ENCODE measurements around the gene SORL1. TPM values are rescaled to one million over a fixed set of nuclear protein-coding genes. Genes with fewer than 3 reads are reported as not detected.

The SORL1 gene
- total and polyA plus RNA-seq, 2 of the 13 experiments (the other 11 are each of a cell fraction or from before 2014, with no cell fraction given): 21.3 to 148 TPM

DNA sequence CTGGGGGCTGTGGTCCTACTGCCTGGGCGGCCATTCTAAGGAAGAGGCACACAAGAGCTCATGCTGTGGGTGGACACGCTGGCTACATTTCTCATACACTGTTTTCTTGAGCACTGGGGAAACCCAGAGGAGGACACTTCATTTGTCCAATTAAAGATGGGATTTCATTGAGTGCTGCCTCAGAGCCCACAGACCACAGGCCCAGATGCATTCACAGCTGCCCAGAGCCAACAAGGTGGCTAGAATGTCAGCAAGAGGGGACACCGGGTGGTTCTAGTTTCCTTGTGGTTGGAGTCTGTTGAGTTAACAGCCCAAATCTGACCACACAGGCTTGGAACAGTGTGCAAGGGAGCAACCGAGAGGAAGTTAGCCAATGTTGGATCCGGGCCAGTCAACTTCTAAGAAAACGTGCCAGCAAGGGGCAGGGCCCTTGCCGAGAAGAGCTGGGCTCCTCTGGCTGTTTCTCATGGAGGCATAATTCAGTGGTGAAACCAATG is 35.0 kb upstream of the SORL1 start:
- H3K9ac ChIP-seq (ENCODE audit: insufficient read depth, low read depth, low read length): no peak overlapping the region
- no peaks in the 10 kb centered on the region for H3K9me3 ChIP-seq (ENCODE audit: low read length)
- no peaks in the 10 kb centered on the region for H4K20me1 ChIP-seq (ENCODE audit: insufficient read depth, low read length)
- no peak overlapping the region for H2AFZ ChIP-seq (ENCODE audit: low read length)
- WGBS (ENCODE audit: low lambda C conversion rate): 54% methylated on average over 2 of the region's 7 CpGs
- TF ChIP-seq, protein P1, sequence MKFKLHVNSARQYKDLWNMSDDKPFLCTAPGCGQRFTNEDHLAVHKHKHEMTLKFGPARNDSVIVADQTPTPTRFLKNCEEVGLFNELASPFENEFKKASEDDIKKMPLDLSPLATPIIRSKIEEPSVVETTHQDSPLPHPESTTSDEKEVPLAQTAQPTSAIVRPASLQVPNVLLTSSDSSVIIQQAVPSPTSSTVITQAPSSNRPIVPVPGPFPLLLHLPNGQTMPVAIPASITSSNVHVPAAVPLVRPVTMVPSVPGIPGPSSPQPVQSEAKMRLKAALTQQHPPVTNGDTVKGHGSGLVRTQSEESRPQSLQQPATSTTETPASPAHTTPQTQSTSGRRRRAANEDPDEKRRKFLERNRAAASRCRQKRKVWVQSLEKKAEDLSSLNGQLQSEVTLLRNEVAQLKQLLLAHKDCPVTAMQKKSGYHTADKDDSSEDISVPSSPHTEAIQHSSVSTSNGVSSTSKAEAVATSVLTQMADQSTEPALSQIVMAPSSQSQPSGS (CRISPR knock-in tag; IDR thresholded peaks at IDR 0.05): no peak
- TF ChIP-seq ZNF746 (CRISPR knock-in tag; IDR thresholded peaks at IDR 0.05): no peak
- TF ChIP-seq NCOA5 (CRISPR knock-in tag; IDR thresholded peaks at IDR 0.05): no peak
- TF ChIP-seq, protein P2, sequence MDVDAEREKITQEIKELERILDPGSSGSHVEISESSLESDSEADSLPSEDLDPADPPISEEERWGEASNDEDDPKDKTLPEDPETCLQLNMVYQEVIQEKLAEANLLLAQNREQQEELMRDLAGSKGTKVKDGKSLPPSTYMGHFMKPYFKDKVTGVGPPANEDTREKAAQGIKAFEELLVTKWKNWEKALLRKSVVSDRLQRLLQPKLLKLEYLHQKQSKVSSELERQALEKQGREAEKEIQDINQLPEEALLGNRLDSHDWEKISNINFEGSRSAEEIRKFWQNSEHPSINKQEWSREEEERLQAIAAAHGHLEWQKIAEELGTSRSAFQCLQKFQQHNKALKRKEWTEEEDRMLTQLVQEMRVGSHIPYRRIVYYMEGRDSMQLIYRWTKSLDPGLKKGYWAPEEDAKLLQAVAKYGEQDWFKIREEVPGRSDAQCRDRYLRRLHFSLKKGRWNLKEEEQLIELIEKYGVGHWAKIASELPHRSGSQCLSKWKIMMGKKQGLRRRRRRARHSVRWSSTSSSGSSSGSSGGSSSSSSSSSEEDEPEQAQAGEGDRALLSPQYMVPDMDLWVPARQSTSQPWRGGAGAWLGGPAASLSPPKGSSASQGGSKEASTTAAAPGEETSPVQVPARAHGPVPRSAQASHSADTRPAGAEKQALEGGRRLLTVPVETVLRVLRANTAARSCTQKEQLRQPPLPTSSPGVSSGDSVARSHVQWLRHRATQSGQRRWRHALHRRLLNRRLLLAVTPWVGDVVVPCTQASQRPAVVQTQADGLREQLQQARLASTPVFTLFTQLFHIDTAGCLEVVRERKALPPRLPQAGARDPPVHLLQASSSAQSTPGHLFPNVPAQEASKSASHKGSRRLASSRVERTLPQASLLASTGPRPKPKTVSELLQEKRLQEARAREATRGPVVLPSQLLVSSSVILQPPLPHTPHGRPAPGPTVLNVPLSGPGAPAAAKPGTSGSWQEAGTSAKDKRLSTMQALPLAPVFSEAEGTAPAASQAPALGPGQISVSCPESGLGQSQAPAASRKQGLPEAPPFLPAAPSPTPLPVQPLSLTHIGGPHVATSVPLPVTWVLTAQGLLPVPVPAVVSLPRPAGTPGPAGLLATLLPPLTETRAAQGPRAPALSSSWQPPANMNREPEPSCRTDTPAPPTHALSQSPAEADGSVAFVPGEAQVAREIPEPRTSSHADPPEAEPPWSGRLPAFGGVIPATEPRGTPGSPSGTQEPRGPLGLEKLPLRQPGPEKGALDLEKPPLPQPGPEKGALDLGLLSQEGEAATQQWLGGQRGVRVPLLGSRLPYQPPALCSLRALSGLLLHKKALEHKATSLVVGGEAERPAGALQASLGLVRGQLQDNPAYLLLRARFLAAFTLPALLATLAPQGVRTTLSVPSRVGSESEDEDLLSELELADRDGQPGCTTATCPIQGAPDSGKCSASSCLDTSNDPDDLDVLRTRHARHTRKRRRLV (CRISPR knock-in tag; IDR thresholded peaks at IDR 0.05): no peak
- intact Hi-C loops (cut with micrococcal nuclease; ENCODE audit: unreplicated experiment) (no loop called here), in situ Hi-C loops (cut with HindIII; ENCODE audit: extremely low pct_ligation_motif_present, low pct_unique_long_range_greater_than_20kb) (no loop called here)
- H3K4me2 ChIP-seq (ENCODE audit: low read depth, low read length): peak overlapping the region; percentile 14
- H3K36me3 ChIP-seq (replicated peaks in 1 of 2; ENCODE audit: control insufficient read depth in 1 of 2, insufficient read depth in 2 of 2, low read length in 2 of 2): no peaks in the 10 kb centered on the region
- ChIA-PET POLR2A (interaction anchor here (1.0 kb wide), 1 partner anchor 34 kb away, joined by 3 read pairs; no protein-coding TSS in a partner anchor), CTCF (ENCODE audit: low intra/inter-chr PET ratio, low total read pairs) (no interaction called here)
- H3K79me2 ChIP-seq (ENCODE audit: insufficient read depth, low read length): no peaks in the 10 kb centered on the region
- H3K27ac ChIP-seq (ENCODE audit: extremely low read length, insufficient read depth, low read length): no peak overlapping the region
- ATAC-seq (no peak; the same call in 2 of the 3 replicates), DNase-seq (ENCODE audit: low spot score) (no peak), FAIRE-seq (no peak)
- peaks cover 7% of the 10 kb centered on the region; the same call in 1 of the 2 replicates for H3K4me1 ChIP-seq (ENCODE audit: insufficient read depth, low read length)
- no peak overlapping the region for H3K4me3 ChIP-seq (replicated peaks in 1 of 3; ENCODE audit: insufficient read depth in 1 of 3, low read depth in 2 of 3, low read length in 3 of 3)
- BruUV-seq (replicated peaks): no TSS peak
- no peaks in the 10 kb centered on the region for H3K27me3 ChIP-seq (ENCODE audit: control insufficient read depth in 1 of 2, insufficient read depth in 2 of 2, low read length in 2 of 2)

Data from HepG2 (cell line).